PFSK-1 (cell line): ENCODE results near the gene VILL.

ENCODE experiments used
- POLR2AphosphoS5 ChIP-seq: IDR thresholded peaks from 2 replicates; pipeline ENCODE4 v1.6.1; 2012; ENCODE audit warnings: low read depth, mild to moderate bottlenecking, control low read depth, low read length, moderate library complexity
- SIN3A ChIP-seq: IDR thresholded peaks from 2 replicates; pipeline ENCODE4 v1.6.1; 2012; ENCODE audit warnings: mild to moderate bottlenecking, low read length, moderate library complexity, borderline replicate concordance; ENCODE audit not compliant: insufficient read depth
- TAF1 ChIP-seq: IDR thresholded peaks from 2 replicates; pipeline ENCODE4 v1.6.1; 2012; ENCODE audit warnings: low read length, control low read depth, borderline replicate concordance; ENCODE audit not compliant: insufficient read depth
- TF ChIP-seq, protein P1 (sequence below), 2 experiments: IDR thresholded peaks; 2 replicates each; pipeline versions ENCODE4 v1.6.1 to v1.8.0; 2011 to 2012; ENCODE audit warnings: low read depth in 2 of 2, low read length in 2 of 2, control low read depth in 1 of 2, inconsistent platforms in 1 of 2, mild to moderate bottlenecking in 1 of 2, moderate library complexity in 1 of 2; ENCODE audit not compliant: insufficient read depth in 1 of 2

DNA sequence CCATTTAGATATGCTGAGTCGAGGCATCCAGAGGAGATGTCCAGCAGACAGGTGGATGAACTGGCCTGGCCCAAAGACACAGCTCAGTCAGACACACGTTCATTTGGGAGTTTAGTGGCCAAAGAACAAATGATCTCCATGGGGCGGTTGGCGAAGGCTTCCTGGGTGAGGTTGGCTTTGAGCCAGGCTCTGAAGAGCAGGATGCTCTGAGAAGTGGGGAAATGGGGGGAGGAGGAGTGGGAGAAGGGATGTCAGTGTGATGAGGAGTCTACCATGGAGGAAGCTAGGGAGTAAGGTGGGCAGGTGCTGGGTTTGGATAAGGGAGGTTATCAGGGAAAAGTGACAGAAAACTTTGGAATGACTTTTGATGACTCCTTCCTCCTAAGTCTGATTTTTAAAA, 47.5 kb upstream of the VILL start:
- TF ChIP-seq, protein P1, sequence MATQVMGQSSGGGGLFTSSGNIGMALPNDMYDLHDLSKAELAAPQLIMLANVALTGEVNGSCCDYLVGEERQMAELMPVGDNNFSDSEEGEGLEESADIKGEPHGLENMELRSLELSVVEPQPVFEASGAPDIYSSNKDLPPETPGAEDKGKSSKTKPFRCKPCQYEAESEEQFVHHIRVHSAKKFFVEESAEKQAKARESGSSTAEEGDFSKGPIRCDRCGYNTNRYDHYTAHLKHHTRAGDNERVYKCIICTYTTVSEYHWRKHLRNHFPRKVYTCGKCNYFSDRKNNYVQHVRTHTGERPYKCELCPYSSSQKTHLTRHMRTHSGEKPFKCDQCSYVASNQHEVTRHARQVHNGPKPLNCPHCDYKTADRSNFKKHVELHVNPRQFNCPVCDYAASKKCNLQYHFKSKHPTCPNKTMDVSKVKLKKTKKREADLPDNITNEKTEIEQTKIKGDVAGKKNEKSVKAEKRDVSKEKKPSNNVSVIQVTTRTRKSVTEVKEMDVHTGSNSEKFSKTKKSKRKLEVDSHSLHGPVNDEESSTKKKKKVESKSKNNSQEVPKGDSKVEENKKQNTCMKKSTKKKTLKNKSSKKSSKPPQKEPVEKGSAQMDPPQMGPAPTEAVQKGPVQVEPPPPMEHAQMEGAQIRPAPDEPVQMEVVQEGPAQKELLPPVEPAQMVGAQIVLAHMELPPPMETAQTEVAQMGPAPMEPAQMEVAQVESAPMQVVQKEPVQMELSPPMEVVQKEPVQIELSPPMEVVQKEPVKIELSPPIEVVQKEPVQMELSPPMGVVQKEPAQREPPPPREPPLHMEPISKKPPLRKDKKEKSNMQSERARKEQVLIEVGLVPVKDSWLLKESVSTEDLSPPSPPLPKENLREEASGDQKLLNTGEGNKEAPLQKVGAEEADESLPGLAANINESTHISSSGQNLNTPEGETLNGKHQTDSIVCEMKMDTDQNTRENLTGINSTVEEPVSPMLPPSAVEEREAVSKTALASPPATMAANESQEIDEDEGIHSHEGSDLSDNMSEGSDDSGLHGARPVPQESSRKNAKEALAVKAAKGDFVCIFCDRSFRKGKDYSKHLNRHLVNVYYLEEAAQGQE (IDR thresholded peaks at IDR 0.05; ENCODE audit: insufficient read depth in 1 of 2, low read depth in 2 of 2, low read length in 2 of 2) = no peak
- TF ChIP-seq TAF1 (no peak), POLR2AphosphoS5 (no peak), SIN3A (no peak)
